RWPE1 (cell line): ENCODE data around the gene KHK.

Experiments
- CTCF ChIA-PET: fragments of 350-600 bp; sonication (Branson Sonifier 250); formaldehyde crosslinking; extraction: SDS; loops from one replicate; lab custom pipeline; 2021; lab: Yijun Ruan, JAX
- POLR2A ChIA-PET: fragments of 400-600 bp; formaldehyde crosslinking; extraction: SDS; loops from one replicate; lab custom pipeline; 2020; ENCODE audit warnings: antibody characterized with exemption; ENCODE audit not compliant: low non-redundant PET; lab: Yijun Ruan, JAX
- DNase-seq: peaks from one replicate; pipeline ENCODE4 v3.0.0; 2012; ENCODE audit warnings: low spot score
- H3K27ac ChIP-seq: fragments of 450-650 bp; 2 replicates; pipeline ENCODE4 v1.5.1; 2017
- CTCF ChIP-seq: fragments of 450-650 bp; conservative IDR thresholded peaks from 2 replicates; pipeline ENCODE4 v1.5.1; 2017; ENCODE audit warnings: low read depth, mild to moderate bottlenecking

Gene KHK

GRCh38 chr2:27069961-27070618 is 16.5 kb upstream of the KHK start:
- ChIA-PET POLR2A (interaction anchor here (0.5 to 0.6 kb wide), 2 partner anchors 9 to 13 kb away, joined by 3 to 4 read pairs; no protein-coding TSS in a partner anchor), CTCF (no interaction called here)
- TF ChIP-seq CTCF = no peak
- H3K27ac ChIP-seq = no peak overlapping the region
- DNase-seq = no peak

- H3K27ac ChIP-seq = peak overlapping the region; percentile 75
- TF ChIP-seq CTCF = no peak
- POLR2A ChIA-PET = interaction anchor here (0.6 to 1.4 kb wide), 2 partner anchors 13 to 16 kb away, joined by 3 to 4 read pairs; no protein-coding TSS in a partner anchor
- CTCF ChIA-PET = no interaction called here
- no peak for DNase-seq
Measured at GRCh38 chr2:27070653-27071276, 15.8 kb upstream of the KHK start.

- TF ChIP-seq CTCF = no peak
- H3K27ac ChIP-seq = peak within 1 kb of the TSS; percentile 75
- ChIA-PET POLR2A (interaction anchor here (1.4 kb wide), 1 partner anchor 16 kb away, joined by 4 read pairs; no protein-coding TSS in a partner anchor), CTCF (interaction anchor here (0.6 to 1.3 kb wide), 3 partner anchors 14 to 613 kb away, joined by 3 to 4 read pairs (median 3); partner anchors contain the start of gene KHK)
- DNase-seq = peak; percentile 93
Measured at GRCh38 chr2:27071277-27071989, 15.1 kb upstream of the KHK start, which contains the start of gene OST4. TSS of gene OST4 (minus strand) at chr2:27071654.

GRCh38 chr2:27071990-27072830 is 14.4 kb upstream of the KHK start:
- DNase-seq = no peak
- ChIA-PET CTCF (interaction anchor here (0.5 to 1.3 kb wide), 5 partner anchors 9 to 612 kb away, joined by 3 to 4 read pairs (median 3); partner anchors contain the start of gene KHK), POLR2A (interaction anchor here (1.4 kb wide), 1 partner anchor 15 kb away, joined by 4 read pairs; no protein-coding TSS in a partner anchor)
- TF ChIP-seq CTCF = no peak
- peak overlapping the region; percentile 75 for H3K27ac ChIP-seq

GRCh38 chr2:27072920-27073319 is 13.7 kb upstream of the KHK start:
- H3K27ac ChIP-seq = peak overlapping the region; percentile 75; the same call in 1 of the 2 replicates

More at GRCh38 chr2:27072920-27073319, 13.7 kb upstream of the KHK start:
- POLR2A ChIA-PET = no interaction called here
- CTCF ChIA-PET = interaction anchor here (0.5 to 0.7 kb wide), 2 partner anchors 8 to 24 kb away, joined by 3 read pairs; no protein-coding TSS in a partner anchor
- no peak for DNase-seq
- no peak for TF ChIP-seq CTCF
